GM18502 (cell line): ENCODE measurements around the gene DCUN1D3.
"Not testable (repeated sequence)": the region's sequence is repeated elsewhere in the genome, so short reads cannot be mapped to it uniquely, and the experiment has no call there.

ENCODE experiments used
- ATAC-seq: cut with Tn5 transposase; IDR thresholded peaks from one replicate; pipeline ENCODE4 v1.9.1; 2021; ENCODE audit warnings: mild to moderate bottlenecking; ENCODE audit not compliant: unreplicated experiment, poor library complexity

DCUN1D3 gene

GRCh38 chr16:20839504-20839903 lies 60.7 kb downstream of the DCUN1D3 start:
- ATAC-seq: no peak

- no peak for ATAC-seq
These were observed 61.9 kb downstream of the DCUN1D3 start for GRCh38 chr16:20838240-20838639.

- no peak for ATAC-seq
These were observed 67.1 kb downstream of the DCUN1D3 start for GRCh38 chr16:20833086-20833485.

- ATAC-seq: no peak
These were observed 69.8 kb downstream of the DCUN1D3 start for GRCh38 chr16:20830372-20830771.

- no peak for ATAC-seq
These were observed 70.6 kb downstream of the DCUN1D3 start for GRCh38 chr16:20829536-20829935.

- no peak for ATAC-seq
These were observed 74.1 kb downstream of the DCUN1D3 start for GRCh38 chr16:20826039-20826566.

GRCh38 chr16:20822521-20823325 lies 77.4 kb downstream of the DCUN1D3 start:
- ATAC-seq: no peak

- ATAC-seq: no peak
These were observed 78.5 kb downstream of the DCUN1D3 start for GRCh38 chr16:20821682-20822081.

GRCh38 chr16:20818929-20819585 lies 81.1 kb downstream of the DCUN1D3 start:
- no peak for ATAC-seq

GRCh38 chr16:20814784-20815183 lies 85.4 kb downstream of the DCUN1D3 start:
- no peak for ATAC-seq

- no peak for ATAC-seq
These were observed 87.6 kb downstream of the DCUN1D3 start for GRCh38 chr16:20812510-20812909.

- no peak for ATAC-seq
These were observed 88.2 kb downstream of the DCUN1D3 start for GRCh38 chr16:20811889-20812439.

GRCh38 chr16:20807862-20808261 lies 92.3 kb downstream of the DCUN1D3 start:
- ATAC-seq: no peak

- ATAC-seq: peak; percentile 82
These were observed 93.7 kb downstream of the DCUN1D3 start, which contains the start of the genes ERI2 and REXO5 for GRCh38 chr16:20806168-20807050. TSS of gene ERI2 (minus strand) at chr16:20806472. CDS start at chr16:20806430, 42 bp downstream. TSS of gene REXO5 (plus strand) at chr16:20806527. CDS start at chr16:20806954, 427 bp downstream.

GRCh38 chr16:20805684-20806167 lies 94.4 kb downstream of the DCUN1D3 start:
- not testable (repeated sequence) for ATAC-seq
